Liver (tissue), 9 donors: ENCODE measurements around the gene PFN4. TPM values are rescaled to one million over a fixed set of nuclear protein-coding genes. Genes with fewer than 3 reads are reported as not detected.

ENCODE experiments used
- DNase-seq: peaks from one replicate; pipeline ENCODE4 v3.0.0-alpha.2; 2017; ENCODE audit warnings: low spot score
- H3K27ac ChIP-seq, 2 donors: one replicate each; pipeline ENCODE4 v1.7.0; 2013; ENCODE audit warnings: inconsistent platforms in 2 of 2, low read length in 2 of 2, control low read depth in 1 of 2, low read depth in 1 of 2, mild to moderate bottlenecking in 1 of 2
- H3K27me3 ChIP-seq, 4 donors: one replicate each; pipeline versions ENCODE4 v1.6.1 to v1.7.0; 2013; ENCODE audit warnings: low read length in 3 of 4, inconsistent platforms in 1 of 4, mild to moderate bottlenecking in 1 of 4, moderate library complexity in 1 of 4; ENCODE audit not compliant: control insufficient read depth in 4 of 4, insufficient read depth in 4 of 4
- H3K36me3 ChIP-seq, 4 donors: one replicate each; pipeline versions ENCODE4 v1.6.1 to v1.7.0; 2013; ENCODE audit warnings: low read length in 3 of 4, mild to moderate bottlenecking in 3 of 4, low read depth in 1 of 4, moderate library complexity in 1 of 4; ENCODE audit not compliant: control insufficient read depth in 4 of 4, insufficient read depth in 3 of 4
- H3K4me1 ChIP-seq, 4 donors: one replicate each; pipeline versions ENCODE4 v1.6.1 to v1.7.0; 2013; ENCODE audit warnings: low read length in 3 of 4, mild to moderate bottlenecking in 3 of 4, moderate library complexity in 1 of 4; ENCODE audit not compliant: control insufficient read depth in 4 of 4, insufficient read depth in 4 of 4
- H3K4me3 ChIP-seq, 3 donors: one replicate each; pipeline versions ENCODE4 v1.6.1 to v1.7.0; 2013; ENCODE audit warnings: low read length in 3 of 3, control low read depth in 1 of 3, low read depth in 1 of 3, mild to moderate bottlenecking in 1 of 3
- H3K9ac ChIP-seq, 2 donors: one replicate each; pipeline ENCODE4 v1.7.0; 2013; ENCODE audit warnings: low read length in 2 of 2, mild to moderate bottlenecking in 2 of 2, moderate library complexity in 2 of 2, control low read depth in 1 of 2, low read depth in 1 of 2
- H3K9me3 ChIP-seq, 4 donors: one replicate each; pipeline versions ENCODE4 v1.6.1 to v1.7.0; 2013; ENCODE audit warnings: low read length in 3 of 4; ENCODE audit not compliant: control insufficient read depth in 4 of 4
- ATF3 ChIP-seq: IDR thresholded peaks from 2 replicates; pipeline ENCODE4 v1.6.1; 2016; ENCODE audit warnings: antibody characterized with exemption
- EGR1 ChIP-seq, 2 donors: IDR thresholded peaks; 2 replicates each; pipeline ENCODE4 v1.6.1; 2016 to 2018; ENCODE audit warnings: antibody characterized with exemption in 2 of 2, low read depth in 2 of 2
- FOXA1 ChIP-seq: IDR thresholded peaks from 2 replicates; pipeline ENCODE4 v1.6.1; 2016; ENCODE audit warnings: antibody characterized with exemption
- FOXA2 ChIP-seq: IDR thresholded peaks from 2 replicates; pipeline ENCODE4 v1.6.1; 2016; ENCODE audit warnings: antibody characterized with exemption
- GABPA ChIP-seq, 2 donors: IDR thresholded peaks in 1 of 2; conservative IDR thresholded peaks in 1 of 2; 2 replicates each; pipeline ENCODE4 v1.6.1; 2016; ENCODE audit warnings: antibody characterized with exemption in 2 of 2, mild to moderate bottlenecking in 1 of 2, moderate library complexity in 1 of 2
- HNF4A ChIP-seq, 2 donors: conservative IDR thresholded peaks; 2 replicates each; pipeline ENCODE4 v1.6.1; 2016; ENCODE audit warnings: antibody characterized with exemption in 2 of 2, mild to moderate bottlenecking in 2 of 2
- HNF4G ChIP-seq: IDR thresholded peaks from 2 replicates; pipeline ENCODE4 v1.6.1; 2016; ENCODE audit warnings: antibody characterized with exemption
- JUND ChIP-seq, 2 donors: IDR thresholded peaks; 2 replicates each; pipeline ENCODE4 v1.6.1; 2016; ENCODE audit warnings: antibody characterized with exemption in 2 of 2
- NR2F2 ChIP-seq: IDR thresholded peaks from 2 replicates; pipeline ENCODE4 v1.6.1; 2016; ENCODE audit warnings: antibody characterized with exemption
- RAD21 ChIP-seq, 2 donors: IDR thresholded peaks; 2 replicates each; pipeline ENCODE4 v1.6.1; 2016; ENCODE audit warnings: antibody characterized with exemption in 2 of 2, mild to moderate bottlenecking in 2 of 2
- REST ChIP-seq: IDR thresholded peaks from 2 replicates; pipeline ENCODE4 v1.6.1; 2016; ENCODE audit warnings: antibody characterized with exemption, mild to moderate bottlenecking
- RXRA ChIP-seq, 2 donors: IDR thresholded peaks; 2 replicates each; pipeline ENCODE4 v1.6.1; 2017 to 2018; ENCODE audit warnings: antibody characterized with exemption in 2 of 2, mild to moderate bottlenecking in 1 of 2
- SP1 ChIP-seq: IDR thresholded peaks from 2 replicates; pipeline ENCODE4 v1.6.1; 2018; ENCODE audit warnings: antibody characterized with exemption, mild to moderate bottlenecking
- TAF1 ChIP-seq: conservative IDR thresholded peaks from 2 replicates; pipeline ENCODE4 v1.6.1; 2016; ENCODE audit warnings: antibody characterized with exemption, mild to moderate bottlenecking
- YY1 ChIP-seq: IDR thresholded peaks from 2 replicates; pipeline ENCODE4 v1.6.1; 2016; ENCODE audit warnings: antibody characterized with exemption, mild to moderate bottlenecking
- ZBTB33 ChIP-seq: IDR thresholded peaks from 2 replicates; pipeline ENCODE4 v1.6.1; 2016; ENCODE audit warnings: antibody characterized with exemption
- WGBS: extraction: QIAGEN DNeasy Blood & Tissue Kit; methylation state at CpG from one replicate; pipeline ENCODE4 v1.1.7; 2013; 5-methylcytosine and 5-hydroxymethylcytosine counted together
- polyA plus RNA-seq, 2 donors: library from polyadenylated mRNA; stranded (reverse) in 1 of 2; unstranded in 1 of 2; fragments of 200-250 nt in 1 of 2; fragments of >200 nt in 1 of 2; fragmentation: Nextera tagmentation in 1 of 2; extraction: Ambion mirVana in 1 of 2; gene quantifications; one replicate each; pipeline versions ENCODE4 v1.2.1 to v1.2.3, GENCODE V29; 2013 to 2015
- total RNA-seq, 2 donors: library from RNA; depleted of rRNA; stranded (reverse); fragments of >200 nt; gene quantifications; one replicate each; pipeline ENCODE4 v1.2.3, GENCODE V29; 2014
- donor health status: healthy.
- donor health status: healthy.
- donor health status: healthy.
- donor health status: healthy.
- donor health status: healthy.

The PFN4 gene
- total and polyA plus RNA-seq, 4 donors = 0.12 to 0.51 (median 0.40) TPM; not detected in 1

GRCh38 chr2:24158131-24158530 is 35.0 kb upstream of the PFN4 start:
- Histone ChIP-seq H3K4me1 (no peaks in the 10 kb centered on the region), H3K4me3 (no peak overlapping the region), H3K9ac (no peak overlapping the region), H3K27me3 (no peaks in the 10 kb centered on the region), H3K36me3 (no peaks in the 10 kb centered on the region), H3K9me3 (no peaks in the 10 kb centered on the region), H3K27ac (no peak overlapping the region)
- WGBS = 81% methylated on average over 5 of the region's 5 CpGs
- TF ChIP-seq YY1 (no peak), REST (no peak), NR2F2 (no peak), EGR1 (IDR thresholded peaks at IDR 0.05; ENCODE audit: low read depth in 2 of 2) (no peak)
- DNase-seq = no peak

GRCh38 chr2:24153478-24153877 is 30.3 kb upstream of the PFN4 start:
- no peaks in the 10 kb centered on the region for H3K4me1 ChIP-seq
- TF ChIP-seq HNF4A (conservative IDR thresholded peaks at IDR 0.05) = no peak
- TF ChIP-seq FOXA1 = no peak
- no peak for TF ChIP-seq YY1
- DNase-seq = no peak
- H3K9ac ChIP-seq = no peak overlapping the region
- no peaks in the 10 kb centered on the region for H3K9me3 ChIP-seq
- peaks cover 0 to 2% (median 0%) of the 10 kb centered on the region in 4 donors for H3K36me3 ChIP-seq
- H3K27ac ChIP-seq = no peak overlapping the region
- H3K4me3 ChIP-seq = no peak overlapping the region
- no peaks in the 10 kb centered on the region for H3K27me3 ChIP-seq
- 91% methylated on average over 4 of the region's 4 CpGs for WGBS

- H3K36me3 ChIP-seq = peaks cover 0 to 3% (median 2%) of the 10 kb centered on the region in 4 donors
- TF ChIP-seq SP1 (no peak), NR2F2 (no peak), REST (no peak), RXRA (IDR thresholded peaks at IDR 0.05) (no peak), GABPA (IDR thresholded peaks at IDR 0.05 in 1 of 2, conservative IDR thresholded peaks at IDR 0.05 in 1 of 2) (no peak), JUND (IDR thresholded peaks at IDR 0.05) (no peak), ATF3 (no peak), EGR1 (IDR thresholded peaks at IDR 0.05; ENCODE audit: low read depth in 2 of 2) (no peak), TAF1 (no peak), HNF4G (no peak), RAD21 (IDR thresholded peaks at IDR 0.05) (no peak), FOXA2 (no peak), ZBTB33 (no peak)
- H3K4me3 ChIP-seq = no peak overlapping the region
- H3K9me3 ChIP-seq = peaks cover 3 to 6% (median 4%) of the 10 kb centered on the region in 4 donors
- no peak overlapping the region for H3K9ac ChIP-seq
- 89% methylated on average over 5 of the region's 5 CpGs for WGBS
- no peaks in the 10 kb centered on the region for H3K4me1 ChIP-seq
- no peaks in the 10 kb centered on the region for H3K27me3 ChIP-seq
- H3K27ac ChIP-seq = no peak overlapping the region
- DNase-seq = no peak
Measured at GRCh38 chr2:24152413-24153197, 29.5 kb upstream of the PFN4 start.
